Stimulated activated CD8-positive, alpha-beta memory T cell treated with anti-CD3 and anti-CD28 coated beads, Interleukin-4, amount 100 ng/mL, for 24 hours (primary cell): ENCODE data around the gene PXDN.
"Not testable (repeated sequence)": the region's sequence is repeated elsewhere in the genome, so short reads cannot be mapped to it uniquely, and the experiment has no call there.

Experiments used
- DNase-seq: peaks from one replicate; pipeline ENCODE4 v3.0.0-alpha.2; 2020; ENCODE audit warnings: low read depth

The PXDN gene

DNA sequence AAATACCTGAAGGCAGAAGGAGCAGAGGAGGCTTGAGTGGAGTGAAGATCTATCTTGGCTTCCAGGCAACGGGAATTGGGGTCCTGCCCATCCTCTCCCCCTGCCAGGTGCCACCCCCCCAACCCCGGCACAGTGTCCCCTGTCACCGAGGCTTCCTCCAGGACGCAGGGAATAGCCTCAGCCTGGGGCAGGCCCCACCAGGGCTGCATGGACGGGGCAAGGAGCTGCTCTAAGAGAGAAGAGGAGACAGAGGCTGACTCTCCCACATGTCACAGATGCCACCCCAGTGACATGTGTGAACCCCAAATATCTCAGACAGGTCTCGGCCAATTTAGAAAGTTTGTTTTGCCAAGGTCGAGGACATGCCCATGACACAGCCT is 42.1 kb downstream of the PXDN start:
- DNase-seq = no peak

DNA sequence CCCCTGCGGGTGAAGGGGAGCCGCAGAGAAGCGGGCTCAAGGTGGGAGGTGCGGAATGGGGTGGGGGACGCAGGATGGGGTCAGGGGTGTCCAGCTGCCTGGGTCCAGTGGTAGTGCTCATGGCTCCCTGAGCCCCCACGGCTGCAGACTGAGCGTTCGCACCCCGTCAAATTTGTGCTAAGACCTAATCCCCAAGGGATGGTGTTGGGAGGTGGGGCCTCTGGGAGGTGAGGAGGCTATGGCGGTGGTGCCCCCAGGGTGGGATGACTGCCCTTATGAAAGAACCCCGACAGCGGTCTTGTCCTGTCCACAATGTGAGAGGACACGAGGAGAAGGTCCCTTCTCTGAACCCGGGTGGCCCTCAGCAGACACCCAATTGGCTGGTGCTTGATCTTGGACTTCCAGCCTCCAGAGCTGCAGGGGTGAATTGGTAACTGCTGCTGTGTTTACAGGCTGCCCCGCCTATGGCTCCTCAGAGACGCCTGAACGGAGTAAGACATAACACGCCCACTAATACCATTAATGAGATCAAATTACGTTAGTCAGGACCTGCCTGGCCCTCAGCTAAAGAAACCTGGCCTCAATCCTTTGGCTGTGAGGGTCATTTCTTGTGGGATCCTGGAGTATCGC is 42.6 kb downstream of the PXDN start:
- DNase-seq = no peak

DNA sequence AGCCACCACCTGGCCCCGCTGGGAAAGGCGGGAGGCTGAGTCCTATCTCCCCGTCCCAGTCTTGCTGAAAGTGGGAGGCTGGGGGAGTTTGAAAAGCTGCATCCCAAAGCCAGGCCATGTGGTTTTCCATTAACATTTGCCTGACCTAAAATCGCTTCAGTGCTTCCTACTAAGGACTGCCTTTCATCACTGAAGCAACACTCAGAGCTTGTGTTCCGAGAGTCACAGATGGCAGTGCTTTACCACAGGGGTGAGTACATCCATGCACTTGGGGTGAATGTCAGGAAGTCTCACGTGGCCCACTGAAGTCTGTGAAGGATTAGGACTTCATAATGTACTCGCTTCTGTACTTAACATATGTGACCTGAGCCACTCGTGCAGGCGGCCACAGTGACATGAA is 43.3 kb downstream of the PXDN start:
- DNase-seq = no peak

DNA sequence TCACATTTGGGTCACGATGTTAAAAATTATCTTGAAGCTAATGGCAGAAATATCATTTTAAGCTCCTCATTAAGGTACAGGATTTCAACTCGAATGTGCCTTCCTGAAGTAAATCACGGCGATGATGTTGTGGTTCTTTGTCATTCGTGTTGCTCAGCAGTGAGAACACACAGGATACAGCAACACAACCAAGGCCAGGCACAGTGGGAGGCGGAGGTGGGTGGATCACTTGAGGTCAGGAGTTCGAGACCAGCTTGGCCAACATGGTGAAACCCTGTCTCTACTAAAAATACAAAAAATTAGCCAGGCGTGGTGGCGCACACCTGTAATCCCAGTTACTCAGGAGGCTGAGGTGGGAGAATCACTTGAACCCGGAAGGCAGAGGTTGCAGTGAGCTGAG is 43.9 kb downstream of the PXDN start:
- not testable (repeated sequence) for DNase-seq

DNA sequence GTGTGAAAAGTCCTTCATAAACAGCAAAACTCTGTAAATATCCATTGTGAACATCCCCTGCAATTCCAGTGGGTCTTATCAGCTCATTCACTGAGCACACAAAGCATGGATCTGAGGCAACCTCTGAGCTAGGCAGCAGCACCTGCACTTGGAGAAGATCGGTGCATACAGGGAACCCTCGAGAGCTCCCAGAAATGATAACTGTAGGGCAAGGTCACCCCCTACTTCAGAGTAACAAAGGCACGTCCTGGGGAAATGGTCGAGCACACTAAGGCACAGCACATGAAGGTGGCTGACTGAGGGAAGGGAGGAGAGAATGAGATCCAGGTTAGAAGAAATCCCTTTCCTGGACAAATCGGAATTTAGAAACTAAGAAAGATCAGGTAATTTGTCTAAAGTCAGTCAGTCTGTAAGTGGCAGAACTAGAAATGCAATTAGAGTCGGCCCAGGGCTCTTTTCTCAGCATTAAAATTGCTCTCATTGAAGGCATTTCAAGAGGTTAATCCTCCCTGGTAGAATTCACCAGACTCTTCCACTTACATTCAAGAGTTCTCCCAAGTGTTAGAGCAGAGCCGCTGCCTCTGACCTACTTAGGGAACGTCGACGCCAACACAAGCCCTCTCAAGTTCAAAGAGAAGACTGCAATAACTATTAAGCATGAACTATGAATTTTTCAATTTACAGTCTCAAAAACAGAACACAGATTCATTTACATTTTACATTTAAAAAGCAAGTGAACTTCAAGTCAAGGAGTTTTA is 45.9 kb downstream of the PXDN start:
- no peak for DNase-seq

DNA sequence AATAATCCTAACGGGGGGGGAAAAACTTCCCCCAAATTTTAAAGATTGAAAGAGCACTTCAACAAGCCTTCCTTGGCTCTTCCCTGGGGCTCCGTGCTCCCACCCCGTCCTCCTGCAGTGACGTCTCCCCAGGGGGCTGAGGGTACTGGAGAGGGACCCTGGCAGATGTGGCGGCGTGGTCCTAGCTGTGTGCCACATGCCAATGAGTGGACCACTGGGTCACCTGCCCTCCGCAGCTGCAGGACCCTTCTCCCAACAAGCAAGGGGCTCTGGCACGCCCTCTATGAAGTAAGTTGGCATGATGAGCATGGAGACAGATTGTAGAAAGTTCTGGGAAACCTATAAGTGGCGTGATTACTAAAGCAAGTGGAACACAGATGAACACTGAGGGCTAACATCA is 46.7 kb downstream of the PXDN start:
- no peak for DNase-seq

DNA sequence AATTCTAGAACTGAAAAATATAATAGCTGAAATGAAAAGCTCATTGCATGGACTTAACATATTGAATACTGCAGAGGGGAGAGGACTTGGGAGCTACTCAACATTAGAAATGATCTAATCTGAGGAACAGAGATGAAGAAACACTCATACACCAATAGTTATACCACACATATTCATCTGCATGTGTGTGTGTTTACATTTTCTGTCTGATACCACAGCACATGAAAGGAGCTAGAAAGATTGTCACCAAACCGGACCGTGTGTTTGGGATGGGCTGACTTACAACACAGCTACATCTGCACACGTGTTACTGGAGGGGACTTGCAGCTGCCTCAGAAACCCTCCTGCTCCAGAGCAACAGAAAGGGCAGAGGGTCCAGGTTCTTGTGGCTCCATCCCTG is 47.8 kb downstream of the PXDN start:
- no peak for DNase-seq

DNA sequence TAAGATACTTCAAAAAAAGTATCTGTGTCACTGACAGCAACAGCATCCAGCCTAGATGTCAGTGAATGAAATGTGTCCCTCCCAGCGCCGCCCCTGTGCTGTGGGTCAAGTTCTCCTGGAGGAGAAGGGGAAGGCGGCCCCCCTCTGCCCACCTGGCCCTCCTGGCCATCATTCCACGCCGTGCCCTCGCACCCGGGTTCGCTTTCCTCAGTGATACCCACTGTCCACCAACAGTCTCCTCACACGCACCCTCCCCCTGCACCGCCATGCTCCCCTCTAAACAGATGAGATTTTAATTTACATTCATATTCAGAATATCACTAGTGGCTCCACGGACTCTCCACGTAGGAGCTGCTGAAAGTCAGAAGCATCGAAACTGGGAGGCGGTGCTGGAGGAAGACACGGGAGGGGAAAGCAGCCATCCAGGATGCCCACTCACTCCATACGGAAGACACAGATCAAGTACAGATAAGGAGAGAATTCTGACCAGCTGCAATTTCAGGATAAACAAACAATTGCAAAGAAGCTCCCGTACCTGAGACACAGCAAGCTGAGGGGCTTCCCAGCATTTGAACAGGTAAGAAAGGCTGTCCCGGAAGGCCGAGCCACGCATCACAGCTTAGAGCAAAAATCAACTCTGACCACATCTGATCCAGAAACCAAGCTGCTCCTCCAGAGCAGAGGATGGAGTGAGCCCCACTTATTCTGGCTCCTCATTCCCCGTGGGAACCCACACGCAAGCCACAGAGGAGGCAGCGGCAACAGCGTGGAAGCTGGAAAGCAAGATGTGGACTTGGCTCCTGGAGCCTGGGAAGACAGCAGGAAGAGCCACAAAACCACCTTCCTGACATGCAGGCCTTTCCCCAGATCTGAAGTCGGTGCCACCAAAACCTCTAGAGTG is 49.7 kb downstream of the PXDN start:
- DNase-seq = no peak

DNA sequence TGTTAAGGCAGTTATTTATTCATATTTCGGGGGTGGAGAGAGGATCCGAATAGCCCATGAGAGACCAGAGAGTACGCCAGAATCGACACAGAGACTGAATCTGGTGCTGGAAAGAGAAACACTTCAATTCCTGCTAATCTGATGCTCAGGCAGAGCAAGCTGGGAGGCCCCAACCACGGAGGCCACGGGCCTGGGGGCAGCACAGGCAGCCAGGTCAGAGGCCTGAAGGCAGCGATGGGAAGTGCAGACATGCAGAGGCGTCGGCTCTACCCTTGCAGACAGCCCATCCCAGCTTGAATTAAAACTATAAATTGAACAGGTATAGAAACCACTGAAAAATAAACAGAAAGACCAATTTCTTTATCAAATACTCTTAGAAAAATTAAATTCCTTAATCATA is 50.6 kb downstream of the PXDN start:
- no peak for DNase-seq

DNA sequence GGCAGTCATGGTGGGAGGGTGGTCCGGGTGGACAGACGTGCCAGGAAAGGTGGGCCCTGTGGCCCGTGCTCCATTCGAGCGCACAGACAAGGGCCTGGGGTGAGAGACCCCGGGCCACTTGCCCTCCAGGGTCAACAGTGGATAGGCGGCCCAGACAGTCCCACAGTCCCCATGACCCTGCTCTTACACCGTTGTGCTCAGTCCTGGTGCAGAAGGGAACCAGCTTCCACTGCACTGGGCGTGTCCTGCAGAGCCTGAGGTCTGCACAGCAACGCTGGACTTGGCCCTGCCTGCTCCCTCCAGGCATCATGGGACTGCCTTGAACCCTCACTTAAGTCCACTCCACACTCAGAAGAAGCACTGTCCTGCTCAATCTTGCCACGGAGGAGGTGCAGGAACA is 52.0 kb downstream of the PXDN start:
- no peak for DNase-seq

DNA sequence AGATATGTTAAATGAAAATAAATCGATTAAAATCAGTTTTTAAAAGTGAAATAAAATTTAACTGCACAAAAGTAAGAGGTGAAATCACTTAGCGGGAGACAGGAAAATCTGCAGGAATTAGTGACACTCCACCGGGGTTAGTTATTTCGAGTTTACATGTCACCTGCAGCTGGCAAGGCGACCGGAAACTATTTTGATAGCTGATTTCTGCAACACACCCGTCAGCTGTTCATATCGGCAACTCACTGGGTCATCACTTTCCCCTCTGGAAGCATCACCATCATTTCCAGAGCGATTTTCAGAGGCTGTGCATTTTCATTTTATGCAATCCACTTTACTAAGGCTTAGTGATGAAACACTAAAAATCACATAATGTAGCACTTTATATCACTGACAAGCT is 52.9 kb downstream of the PXDN start:
- no peak for DNase-seq

DNA sequence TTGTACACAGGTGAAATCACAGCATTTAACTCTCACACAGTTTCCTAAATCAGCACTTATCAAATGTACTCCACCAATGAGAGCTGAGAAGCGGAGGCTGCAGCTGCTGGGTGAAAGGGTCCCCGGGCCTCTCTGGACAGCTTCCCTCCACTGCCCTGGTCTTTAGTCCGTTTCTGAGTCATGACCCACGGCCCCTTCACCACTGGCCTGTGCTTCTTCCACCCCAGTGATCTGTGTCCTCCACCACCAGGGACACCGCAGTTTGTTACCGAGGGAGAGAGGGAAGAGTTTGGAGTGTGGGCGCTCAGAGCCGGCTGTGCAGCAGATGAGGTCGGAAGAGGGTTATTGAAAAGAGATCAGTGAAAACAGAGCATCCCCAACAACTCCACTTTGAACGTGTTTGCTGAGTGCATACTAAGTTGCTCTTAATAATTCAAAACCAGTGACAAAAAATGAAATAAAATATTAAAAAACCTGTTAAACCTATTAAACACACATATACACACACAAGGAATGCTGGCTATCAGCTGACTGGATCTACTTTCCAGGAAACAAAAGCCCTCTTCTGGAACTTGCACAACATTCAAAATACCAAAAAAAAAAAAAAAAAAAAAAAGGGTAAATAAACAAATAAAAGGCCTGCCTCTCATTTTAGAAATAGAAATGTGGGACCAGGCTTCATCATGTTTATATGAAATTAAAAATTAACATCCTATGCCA is 54.1 kb downstream of the PXDN start:
- no peak for DNase-seq

DNA sequence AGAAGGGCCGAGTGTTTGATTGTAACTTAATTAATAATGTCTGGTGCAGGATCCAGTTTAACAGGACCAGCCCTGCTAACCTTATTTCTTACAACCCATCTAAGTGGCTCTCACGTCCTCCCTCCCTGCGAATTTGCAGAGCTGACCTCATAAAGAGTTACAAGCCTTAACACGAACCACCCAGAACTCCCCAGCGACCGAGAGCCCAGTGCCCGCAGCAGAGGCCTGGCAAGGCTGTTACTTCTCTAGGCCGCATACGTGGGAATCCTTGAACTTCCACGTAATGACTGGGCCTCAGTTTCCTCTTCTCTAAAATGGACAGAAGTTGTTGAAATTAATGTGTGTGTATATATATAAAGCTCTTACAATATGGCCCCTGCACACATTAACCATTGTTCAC is 55.5 kb downstream of the PXDN start:
- DNase-seq = no peak

DNA sequence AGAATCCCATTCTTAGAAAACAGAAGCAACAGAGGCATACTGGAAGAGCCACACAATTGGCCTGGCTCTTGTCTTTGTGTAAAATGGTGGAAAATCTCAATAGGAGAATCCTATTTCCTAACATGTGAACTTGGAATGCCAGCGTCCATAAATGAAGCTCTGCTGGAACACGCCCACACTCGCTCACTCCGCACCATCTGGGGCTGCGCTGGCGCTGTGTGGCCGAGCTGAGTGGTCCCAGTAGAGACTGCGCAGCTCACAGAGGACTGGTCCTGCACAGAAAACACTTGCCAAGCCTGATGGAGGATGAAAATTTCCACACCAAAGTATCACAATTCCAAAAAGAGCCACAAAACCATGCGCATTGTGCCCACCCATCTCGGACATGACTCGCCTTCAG is 56.2 kb downstream of the PXDN start:
- DNase-seq = no peak

DNA sequence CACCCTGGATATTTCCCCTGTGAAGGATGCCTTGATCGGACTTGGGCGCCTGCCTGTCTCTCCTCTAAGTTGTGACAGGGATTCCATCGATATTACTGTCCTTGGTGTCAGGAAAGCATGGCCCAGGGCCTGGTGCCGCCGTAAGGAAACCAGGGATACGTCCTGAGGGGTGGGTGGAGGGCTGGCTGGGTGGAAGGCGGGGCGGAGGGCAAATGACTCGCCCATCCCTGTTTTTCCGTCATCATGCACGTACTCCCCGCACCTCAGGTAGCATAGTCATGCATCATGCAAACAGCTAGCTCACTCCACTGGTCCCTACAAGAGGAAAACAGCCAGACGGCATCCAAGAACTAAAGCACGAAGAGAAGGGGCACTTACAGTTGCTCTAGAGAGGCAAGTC is 57.1 kb downstream of the PXDN start:
- no peak for DNase-seq

DNA sequence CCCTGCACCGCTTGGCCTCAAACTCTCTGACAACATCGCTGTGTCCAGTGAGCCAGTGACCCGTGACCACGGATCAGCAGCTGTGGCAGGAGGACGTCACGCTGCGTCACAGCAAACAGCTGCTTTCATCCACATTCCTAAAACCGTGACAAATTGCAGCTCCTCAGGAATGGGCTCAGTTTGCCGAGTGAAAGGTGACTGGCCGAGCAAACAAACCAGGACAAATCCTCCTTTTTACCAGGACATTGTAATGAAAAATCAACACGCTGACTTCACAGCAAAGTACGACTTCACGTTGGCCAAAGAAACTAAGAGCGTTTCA is 57.6 kb downstream of the PXDN start:
- no peak for DNase-seq

DNA sequence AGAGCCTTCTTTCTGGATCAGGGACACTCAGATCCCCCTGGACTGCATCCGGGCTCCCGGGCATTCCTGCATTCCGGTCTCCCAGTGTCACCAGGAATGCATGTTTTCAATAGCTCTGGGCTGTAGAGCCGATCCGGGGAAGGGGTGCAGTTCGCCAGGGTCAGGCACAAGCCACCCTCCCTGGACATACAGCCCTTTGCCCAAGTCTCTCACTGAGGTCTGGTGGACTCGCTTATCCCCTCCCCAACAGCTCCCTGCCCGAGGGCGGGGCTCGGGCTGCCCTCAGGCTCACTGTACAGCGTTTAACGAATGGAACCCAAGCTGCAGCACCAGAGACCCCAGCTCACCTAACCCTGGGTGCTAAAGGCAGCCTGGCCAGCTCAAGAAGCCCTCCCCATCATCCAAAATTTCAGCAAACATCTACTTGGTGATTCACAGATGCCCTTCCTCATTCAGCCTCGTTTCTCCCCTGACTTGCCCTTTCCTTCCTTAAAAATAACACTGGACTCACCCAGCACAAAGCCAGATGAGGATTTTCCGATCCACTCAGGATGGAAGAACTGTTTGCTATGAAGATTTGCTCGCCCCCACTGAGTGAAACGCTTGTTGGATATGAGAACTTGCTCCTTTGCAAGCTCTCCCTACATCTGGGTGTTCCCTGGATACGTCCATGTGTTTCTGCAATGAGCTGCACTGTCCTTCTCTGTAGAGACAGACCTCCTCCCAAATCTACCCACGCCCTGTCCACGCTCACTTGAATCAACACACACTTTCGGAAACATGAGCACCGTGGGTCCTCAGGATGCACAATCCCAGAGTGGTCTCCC is 58.1 kb downstream of the PXDN start:
- no peak for DNase-seq

DNA sequence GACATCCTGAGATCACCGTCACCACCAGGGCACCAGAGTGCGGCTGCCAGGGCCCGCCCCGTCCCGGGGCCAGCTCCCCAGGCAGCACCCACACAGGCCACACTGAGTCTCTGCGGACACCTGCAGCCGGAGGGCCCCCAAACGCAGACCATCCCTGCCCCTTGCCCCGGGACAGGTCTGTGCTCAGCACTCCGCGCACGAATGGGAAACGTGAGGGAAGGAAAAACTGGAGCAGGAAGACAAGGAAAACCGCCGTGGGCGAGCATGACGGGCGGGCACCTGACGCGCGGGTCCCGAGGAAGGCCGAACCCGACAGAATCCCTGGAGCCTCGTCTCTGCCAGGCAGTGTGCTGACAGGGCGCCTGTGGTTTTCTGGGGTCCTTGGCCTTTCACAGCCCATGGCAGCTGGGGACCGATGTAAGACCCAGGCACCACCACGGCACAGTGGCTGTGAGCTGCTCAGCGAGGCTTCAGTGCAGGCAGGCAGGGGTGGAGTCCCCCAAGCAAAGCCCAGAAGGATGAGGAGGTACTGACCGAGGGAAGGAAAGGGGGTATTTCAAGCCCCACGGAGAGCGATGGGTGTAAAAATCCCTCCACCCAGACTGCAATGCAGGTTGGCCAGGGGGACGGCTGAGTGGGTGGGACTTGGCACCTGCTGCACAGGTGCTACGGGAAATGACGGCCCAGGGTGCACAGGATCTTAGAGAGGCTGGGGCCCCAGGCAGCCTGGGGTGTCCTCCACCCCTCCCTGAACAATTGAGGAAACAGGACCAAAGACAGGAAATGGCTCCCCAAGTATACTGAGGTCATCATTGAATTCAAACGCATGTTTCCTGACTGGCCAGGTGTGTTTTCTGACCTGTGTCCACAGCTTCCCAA is 59.0 kb downstream of the PXDN start:
- no peak for DNase-seq

DNA sequence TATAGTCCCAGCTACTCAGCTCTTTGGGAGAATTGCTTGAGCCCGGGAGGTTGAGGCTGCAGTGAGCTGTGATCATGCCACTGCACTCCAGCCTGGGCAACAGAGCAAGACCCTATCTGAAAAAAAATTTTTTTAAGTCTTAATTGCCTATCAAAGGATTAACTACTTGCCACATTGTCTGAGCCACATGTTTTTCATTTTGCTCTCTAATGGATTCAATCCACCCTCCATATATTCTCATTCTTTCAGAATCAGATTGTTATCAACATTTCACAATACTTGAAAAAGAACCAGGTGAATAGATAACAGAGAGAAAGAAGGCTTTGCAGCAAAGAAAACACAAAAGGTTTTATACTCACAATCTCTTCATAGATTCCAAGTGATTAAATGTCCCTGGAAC is 61.0 kb downstream of the PXDN start:
- no peak for DNase-seq

DNA sequence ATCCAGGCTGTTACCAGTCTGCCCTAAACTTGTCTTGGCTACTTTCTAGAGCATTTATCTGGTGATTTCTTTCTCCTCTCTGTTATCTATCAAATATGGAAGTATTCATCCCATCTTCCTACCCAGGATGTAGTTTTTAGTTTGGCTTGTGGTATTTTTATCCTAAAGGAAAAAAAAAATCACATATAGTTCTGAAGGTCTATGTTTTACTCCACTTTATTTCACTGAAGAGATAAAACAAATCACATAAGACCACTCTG is 62.2 kb downstream of the PXDN start:
- DNase-seq = no peak
